ENCODE measurements around the gene KCNK6. TPM values are rescaled to one million over a fixed set of nuclear protein-coding genes. Genes with fewer than 3 reads are reported as not detected.

The KCNK6 gene
- total RNA-seq, 1 donor from 2014 or later, result 0.92 TPM

- H3K36me3 Mint-ChIP-seq, result no peaks in the 10 kb centered on the region
- H3K9me3 Mint-ChIP-seq, result peaks cover 3% of the 10 kb centered on the region
- Histone ChIP-seq H2AFZ (replicated peaks) (no peak overlapping the region), H3K27me3 (peaks cover 57% of the 10 kb centered on the region), H3K9me3 (ENCODE audit: low read depth) (no peaks in the 10 kb centered on the region), H4K20me1 (ENCODE audit: low read depth) (no peaks in the 10 kb centered on the region), H3K27ac (no peak overlapping the region), H3K4me3 (no peak overlapping the region), H3K36me3 (no peaks in the 10 kb centered on the region), H3K9ac (no peak overlapping the region), H3F3A (ENCODE audit: low read depth) (peaks cover 24% of the 10 kb centered on the region), H3K4me1 (peaks cover 3% of the 10 kb centered on the region), H3K79me2 (ENCODE audit: low read depth) (no peaks in the 10 kb centered on the region), H3K4me2 (no peak overlapping the region)
- H3K27ac Mint-ChIP-seq, result no peak overlapping the region
- peaks cover 17% of the 10 kb centered on the region for H3K4me1 Mint-ChIP-seq
- TF ChIP-seq CTCF (IDR thresholded peaks at IDR 0.05), result no peak
- no peak for TF ChIP-seq EZH2 (IDR thresholded peaks at IDR 0.05)
- no peak for TF ChIP-seq EZH2phosphoT487 (IDR thresholded peaks at IDR 0.05)
- no peak for DNase-seq (ENCODE audit: low spot score)
- H3K4me3 Mint-ChIP-seq, result peak overlapping the region; percentile 52
- H3K27me3 Mint-ChIP-seq (ENCODE audit: insufficient read depth, low read depth), result peaks cover 29% of the 10 kb centered on the region
These were observed 39.8 kb downstream of the KCNK6 start for GRCh38 chr19:38359242-38360021.

- TF ChIP-seq EZH2phosphoT487 (IDR thresholded peaks at IDR 0.05) (no peak), EZH2 (IDR thresholded peaks at IDR 0.05) (no peak), CTCF (IDR thresholded peaks at IDR 0.05) (no peak)
- Histone ChIP-seq H3K4me1 (peaks cover 3% of the 10 kb centered on the region), H3K4me2 (no peak overlapping the region), H4K20me1 (ENCODE audit: low read depth) (no peaks in the 10 kb centered on the region), H3K27me3 (peaks cover 57% of the 10 kb centered on the region), H3K9ac (no peak overlapping the region), H3K79me2 (ENCODE audit: low read depth) (no peaks in the 10 kb centered on the region), H2AFZ (replicated peaks) (no peak overlapping the region), H3K9me3 (ENCODE audit: low read depth) (no peaks in the 10 kb centered on the region), H3K36me3 (no peaks in the 10 kb centered on the region), H3K27ac (no peak overlapping the region), H3K4me3 (no peak overlapping the region), H3F3A (ENCODE audit: low read depth) (peaks cover 24% of the 10 kb centered on the region)
- Mint-ChIP-seq H3K27me3 (ENCODE audit: insufficient read depth, low read depth) (peaks cover 29% of the 10 kb centered on the region), H3K4me3 (peak overlapping the region; percentile 87), H3K9me3 (peaks cover 5% of the 10 kb centered on the region), H3K27ac (no peak overlapping the region), H3K36me3 (no peaks in the 10 kb centered on the region), H3K4me1 (peaks cover 15% of the 10 kb centered on the region)
- no peak for DNase-seq (ENCODE audit: low spot score)
These were observed 40.7 kb downstream of the KCNK6 start for GRCh38 chr19:38360351-38360750.

GRCh38 chr19:38360839-38361631, 41.4 kb downstream of the KCNK6 start:
- H3K9me3 Mint-ChIP-seq, result peaks cover 5% of the 10 kb centered on the region
- Histone ChIP-seq H3F3A (ENCODE audit: low read depth) (peaks cover 24% of the 10 kb centered on the region), H3K4me1 (peaks cover 3% of the 10 kb centered on the region), H3K27me3 (peaks cover 57% of the 10 kb centered on the region), H4K20me1 (ENCODE audit: low read depth) (no peaks in the 10 kb centered on the region), H3K4me3 (peak overlapping the region; percentile 67), H3K4me2 (peak overlapping the region; percentile 83), H3K36me3 (no peaks in the 10 kb centered on the region), H3K27ac (no peak overlapping the region), H3K79me2 (ENCODE audit: low read depth) (no peaks in the 10 kb centered on the region), H3K9me3 (ENCODE audit: low read depth) (no peaks in the 10 kb centered on the region), H2AFZ (replicated peaks) (peak overlapping the region; percentile 61), H3K9ac (no peak overlapping the region)
- TF ChIP-seq EZH2phosphoT487 (IDR thresholded peaks at IDR 0.05), result no peak
- TF ChIP-seq CTCF (IDR thresholded peaks at IDR 0.05), result no peak
- TF ChIP-seq EZH2 (IDR thresholded peaks at IDR 0.05), result no peak
- H3K27ac Mint-ChIP-seq, result no peak overlapping the region
- peak overlapping the region; percentile 87 for H3K4me3 Mint-ChIP-seq
- no peaks in the 10 kb centered on the region for H3K36me3 Mint-ChIP-seq
- peaks cover 29% of the 10 kb centered on the region for H3K27me3 Mint-ChIP-seq (ENCODE audit: insufficient read depth, low read depth)
- H3K4me1 Mint-ChIP-seq, result peaks cover 15% of the 10 kb centered on the region
- peak; percentile 21 for DNase-seq (ENCODE audit: low spot score)

Data from neural progenitor cell (in vitro differentiated cells).